Lung microvascular endothelial cell (primary cell): ENCODE data around the gene SPATA31D1. TPM values are rescaled to one million over a fixed set of nuclear protein-coding genes. Genes with fewer than 3 reads are reported as not detected.

Experiments used
- DNase-seq, 2 donors: peaks; one replicate each; pipeline versions ENCODE4 v3.0.0 to v3.0.0-alpha.2; 2010; ENCODE audit warnings: low read depth in 2 of 2
- total RNA-seq: library from RNA; depleted of rRNA; stranded (reverse); fragments of >200 nt; gene quantifications from 2 replicates; pipeline ENCODE4 v1.2.1, GENCODE V29; 2014

SPATA31D1 gene
- total RNA-seq, 1 donor from 2014 or later = not detected

DNA sequence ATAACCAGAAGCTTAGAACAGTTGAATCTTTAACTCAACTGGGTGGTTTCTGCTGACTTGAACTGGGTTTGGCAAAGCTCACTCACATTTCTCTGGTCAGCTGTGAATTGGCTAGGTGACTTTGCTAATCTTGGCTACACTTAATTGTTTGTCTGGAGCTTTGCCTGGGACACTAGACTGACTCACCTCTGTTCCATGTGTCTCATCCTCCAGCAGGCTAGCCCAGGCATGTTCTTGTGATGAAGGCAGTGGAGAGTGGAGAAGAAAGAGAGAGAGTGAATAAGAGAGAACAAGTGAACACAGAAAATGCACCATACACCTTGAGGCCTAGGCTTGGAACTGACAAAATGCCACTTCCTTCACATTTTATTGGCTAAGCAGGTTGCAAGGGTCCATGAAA is 32.6 kb downstream of the SPATA31D1 start:
- peak; percentile 39 to 44 for DNase-seq

DNA sequence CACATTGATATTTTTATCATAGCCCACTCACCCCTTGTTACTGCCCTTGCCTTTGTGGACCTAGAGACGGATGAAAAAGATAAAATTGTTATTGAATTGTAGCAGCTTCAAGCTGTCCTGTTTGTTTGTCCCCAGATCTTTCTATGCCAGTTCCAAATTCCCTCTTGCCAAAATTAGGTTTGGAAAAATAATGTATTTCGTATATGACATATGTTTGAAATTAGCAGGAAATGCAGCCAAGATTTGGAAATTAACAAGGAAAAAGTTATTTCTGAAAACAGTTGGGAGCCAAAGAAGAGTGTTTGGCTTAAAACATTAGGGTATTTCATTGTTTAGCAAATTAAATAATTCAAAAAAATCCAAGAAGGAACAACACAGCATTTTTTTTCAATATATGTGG is 33.5 kb downstream of the SPATA31D1 start:
- DNase-seq = no peak

DNA sequence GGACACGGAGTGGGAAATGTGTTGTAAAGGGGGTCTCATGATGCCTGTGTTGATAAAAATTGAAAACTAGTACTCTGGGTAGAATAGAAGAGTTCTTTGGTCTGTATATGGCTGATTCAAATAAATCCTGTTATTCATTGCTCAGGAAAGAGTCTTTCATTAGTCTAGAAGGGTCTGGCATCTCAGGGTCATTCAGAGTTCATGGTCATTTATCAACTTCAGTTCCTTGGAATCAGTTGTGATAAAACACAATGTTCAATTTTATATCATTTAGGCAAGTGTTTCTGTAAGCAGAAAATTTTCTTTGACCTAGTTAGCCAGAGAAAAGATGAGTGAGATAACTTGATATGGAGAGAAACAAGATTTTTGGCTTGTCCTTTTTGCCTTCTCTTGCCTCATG is 36.3 kb downstream of the SPATA31D1 start:
- DNase-seq = no peak

DNA sequence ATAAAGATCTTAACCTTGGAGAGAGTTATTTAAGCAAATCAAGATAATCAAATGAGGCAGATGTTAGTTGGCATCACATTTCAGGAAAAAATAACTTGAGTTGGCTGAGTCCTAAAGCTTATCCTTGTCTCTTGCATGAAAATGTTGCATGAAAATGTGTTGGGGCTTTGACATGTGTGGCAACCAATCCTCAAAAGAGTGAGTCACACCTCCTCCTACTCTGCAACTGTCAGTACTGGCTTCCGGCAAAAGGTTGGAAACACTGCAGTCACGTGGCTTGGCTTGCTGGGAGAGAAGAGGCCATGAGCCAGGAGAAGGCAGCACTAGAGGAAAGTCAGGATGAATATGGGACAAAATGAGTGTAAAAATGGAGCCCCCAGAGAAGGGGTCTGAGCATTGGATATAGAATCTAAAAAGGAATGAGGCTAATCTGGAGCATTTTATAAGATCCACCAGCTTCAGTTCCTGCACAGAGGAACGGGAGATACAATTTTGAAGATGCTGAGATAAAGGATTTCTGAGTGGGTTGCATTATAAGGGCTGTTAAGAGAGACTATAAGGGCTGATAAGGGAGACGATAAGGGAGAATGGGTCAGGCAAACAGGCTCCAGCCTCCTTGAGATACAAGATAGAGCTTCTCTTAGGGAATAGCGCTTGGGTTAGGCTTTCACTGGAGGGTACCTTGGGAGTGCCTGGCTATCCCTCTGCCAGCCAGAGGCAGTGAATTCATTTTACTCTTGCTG is 43.1 kb downstream of the SPATA31D1 start:
- peak in 1 of 2 donors; percentile 68 for DNase-seq

DNA sequence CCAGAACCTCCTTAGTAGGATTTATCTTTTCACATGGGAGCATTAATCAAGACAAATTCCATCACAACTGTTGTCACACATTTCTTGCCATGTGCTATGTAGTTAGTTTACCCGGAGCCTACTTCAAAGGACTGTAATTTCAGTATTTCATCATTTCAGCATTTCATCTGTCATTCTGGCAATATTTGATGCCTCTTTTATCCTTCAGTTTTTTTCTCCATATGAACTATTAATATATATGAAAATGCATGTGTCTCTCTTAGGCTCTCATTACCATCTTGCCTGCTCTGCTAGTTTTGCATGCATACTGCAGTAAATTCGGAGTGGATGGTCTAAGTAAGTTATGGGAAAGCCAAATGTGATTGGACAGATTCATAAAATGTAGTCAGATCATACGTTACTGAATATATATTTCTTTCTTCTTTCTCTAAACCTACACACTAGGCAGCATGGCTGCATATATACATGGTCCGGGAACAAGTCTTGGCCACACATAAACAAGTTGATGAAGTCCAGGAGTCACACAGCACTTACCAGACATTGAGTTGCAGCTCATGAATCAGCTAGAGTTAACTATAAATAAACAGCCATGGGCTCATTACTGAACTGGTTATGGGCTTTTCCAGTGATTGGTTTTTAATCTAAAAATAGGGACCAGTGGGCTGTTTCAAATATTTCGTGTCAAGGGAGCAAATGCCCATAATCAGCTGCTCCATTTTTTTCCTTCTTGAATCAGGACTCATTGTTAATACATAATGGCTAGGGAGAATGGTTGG is 46.6 kb downstream of the SPATA31D1 start:
- DNase-seq = no peak

DNA sequence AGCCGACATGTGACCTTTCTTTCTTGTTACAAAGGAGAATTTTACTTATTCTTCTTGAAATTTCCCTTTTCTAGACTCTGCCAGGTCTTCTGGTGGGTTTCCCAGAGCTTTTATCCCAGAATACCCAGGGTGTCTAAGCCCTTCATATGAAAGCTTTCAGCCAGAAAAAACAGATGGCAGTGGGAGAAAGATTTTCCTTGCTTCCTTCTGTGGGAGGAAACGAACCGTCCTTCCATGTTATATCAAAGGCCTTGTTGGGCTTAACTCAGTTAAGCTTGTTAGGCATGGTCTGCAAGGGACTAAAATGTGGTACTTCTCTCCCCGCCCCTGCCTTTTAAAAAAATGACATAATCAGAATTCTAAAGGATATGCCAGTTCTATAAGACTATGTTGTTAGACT is 47.5 kb downstream of the SPATA31D1 start:
- no peak for DNase-seq

DNA sequence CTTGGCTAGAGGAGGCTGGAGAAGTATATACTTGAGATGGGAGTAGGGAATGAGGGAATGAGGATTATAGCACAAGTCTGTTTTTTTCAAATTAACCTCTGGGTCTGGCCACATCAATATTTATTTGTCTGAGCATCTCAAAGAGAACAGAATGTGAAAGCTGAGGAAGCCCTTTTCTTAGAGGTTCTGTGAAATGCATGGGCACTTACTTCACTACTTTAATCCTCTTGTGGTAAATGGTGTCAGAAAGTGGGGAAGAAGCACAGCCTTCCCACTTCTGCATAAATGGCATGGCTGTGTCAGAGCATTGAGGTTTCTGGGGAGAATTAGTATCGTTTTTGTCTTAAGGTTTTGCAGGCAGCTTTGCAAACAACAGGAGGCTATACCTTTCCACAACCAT is 48.6 kb downstream of the SPATA31D1 start:
- DNase-seq = no peak

DNA sequence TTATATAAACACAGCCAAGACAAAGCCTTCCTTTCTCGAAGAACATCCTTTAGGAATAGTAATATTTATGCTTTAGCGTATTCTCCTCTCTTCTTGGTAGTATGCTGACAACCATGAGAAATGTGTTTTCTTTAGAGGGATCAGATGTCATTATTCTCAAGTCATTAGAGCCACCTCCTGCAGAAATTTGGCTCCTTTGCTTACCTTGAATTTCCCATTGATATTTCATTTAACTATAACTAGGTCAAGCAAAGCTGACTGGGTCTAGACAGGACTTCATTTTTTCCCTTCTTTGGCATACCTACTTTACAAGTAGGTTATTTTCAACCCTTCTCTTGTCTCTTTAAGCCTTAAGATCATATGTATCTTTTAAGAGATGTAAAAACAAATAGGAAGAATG is 50.3 kb downstream of the SPATA31D1 start:
- DNase-seq = no peak

Other genes starting within 250 kb of the SPATA31D1 start
- not detected in 2 replicates for gene SPATA31D4, start 60.3 kb upstream of the SPATA31D1 start, total RNA-seq
- not detected in 2 replicates for gene SPATA31D3, start 45.3 kb upstream of the SPATA31D1 start, total RNA-seq